HFF-Myc (cell line): Measurements from ENCODE around the gene MSMP.

Experiments used
- DNase-seq: peaks from one replicate; pipeline ENCODE4 v3.0.0-alpha.2; 2011; ENCODE audit warnings: low read depth; ENCODE audit errors: extremely low read depth
- H3K4me3 ChIP-seq: replicated peaks from 2 replicates; pipeline ENCODE4 v1.5.1; 2011; ENCODE audit warnings: low read depth, mild to moderate bottlenecking, control low read depth, low read length
- CTCF ChIP-seq: IDR thresholded peaks from 2 replicates; pipeline ENCODE4 v1.5.1; 2012; ENCODE audit warnings: mild to moderate bottlenecking, low read depth, low read length, control low read depth; ENCODE audit errors: missing control alignments

MSMP gene

GRCh38 chr9:35738186-35738585 lies 15.9 kb downstream of the MSMP start:
- no peak for TF ChIP-seq CTCF
- H3K4me3 ChIP-seq: no peak overlapping the region
- DNase-seq: no peak

GRCh38 chr9:35737143-35737542 lies 16.9 kb downstream of the MSMP start:
- TF ChIP-seq CTCF: no peak

GRCh38 chr9:35736201-35736633 lies 17.9 kb downstream of the MSMP start:
- no peak for DNase-seq
- TF ChIP-seq CTCF: peak; percentile 90

More at GRCh38 chr9:35737143-35737542, 16.9 kb downstream of the MSMP start:
- no peak for DNase-seq
- H3K4me3 ChIP-seq: no peak overlapping the region

GRCh38 chr9:35734096-35734495 lies 20.0 kb downstream of the MSMP start:
- no peak for DNase-seq
- no peak for TF ChIP-seq CTCF
- no peak overlapping the region for H3K4me3 ChIP-seq

More at GRCh38 chr9:35736201-35736633, 17.9 kb downstream of the MSMP start:
- no peak overlapping the region for H3K4me3 ChIP-seq

- DNase-seq: no peak
Measured at GRCh38 chr9:35732800-35733541, 21.1 kb downstream of the MSMP start.

GRCh38 chr9:35732185-35732799 lies 21.8 kb downstream of the MSMP start, which contains the start of the genes CREB3 and TLN1:
CREB3 (plus strand) TSS chr9:35732666; CDS start chr9:35732773, 107 bp downstream.
TLN1 (minus strand) TSS chr9:35732195; CDS start chr9:35725694, 6,501 bp downstream.
- peak; percentile 96 for DNase-seq
- TF ChIP-seq CTCF: no peak
- H3K4me3 ChIP-seq: peak within 1 kb of the TSS; percentile 83

More at GRCh38 chr9:35732800-35733541, 21.1 kb downstream of the MSMP start:
- TF ChIP-seq CTCF: no peak
- H3K4me3 ChIP-seq: peak overlapping the region; percentile 83
